Endothelial cell of umbilical vein (primary cell): Measurements from ENCODE around the gene ULK4. TPM values are rescaled to one million over a fixed set of nuclear protein-coding genes. Genes with fewer than 3 reads are reported as not detected.

Source experiments
- BruUV-seq: library from RNA; stranded (reverse); fragments of 400-500 nt; replicated peaks from 2 replicates; lab custom pipeline; 2021; lab: Mats Ljungman, UMichigan
- CTCF ChIA-PET: fragments of 300-600, 350-600 bp; sonication (Branson Sonifier 250); formaldehyde crosslinking; loops from one replicate; lab custom pipeline; 2021; ENCODE audit warnings: antibody characterized with exemption, inconsistent platforms; lab: Charles Lee
- POLR2A ChIA-PET: fragments of 300-600, 350-600 bp; sonication (Branson Sonifier 250); formaldehyde crosslinking; loops from one replicate; lab custom pipeline; 2021; ENCODE audit warnings: antibody characterized with exemption, inconsistent platforms; lab: Charles Lee
- DNase-seq: peaks from one replicate; pipeline ENCODE4 v3.0.0-alpha.2; 2011; ENCODE audit warnings: low read depth, low spot score
- FAIRE-seq: peaks from 2 replicates; lab custom pipeline; 2011; peaks lifted over from hg19 to GRCh38; lab: Jason Lieb, UNC
- H2AFZ ChIP-seq: 2 replicates; pipeline ENCODE4 v1.6.0; 2012; ENCODE audit warnings: low read depth, low read length, control low read depth, inconsistent platforms
- H3K27ac ChIP-seq: 2 replicates; pipeline ENCODE4 v1.5.1; 2011; ENCODE audit warnings: low read depth, mild to moderate bottlenecking, control low read depth, low read length, moderate library complexity; ENCODE audit not compliant: insufficient read depth
- H3K27me3 ChIP-seq, 2 experiments: 2 replicates each; pipeline versions ENCODE4 v1.6.0 to v1.6.1; 2011; ENCODE audit warnings: low read length in 2 of 2, mixed read lengths in 1 of 2; ENCODE audit not compliant: control insufficient read depth in 2 of 2, insufficient read depth in 2 of 2
- H3K36me3 ChIP-seq, 2 experiments: 2 replicates in 1 of 2; 3 replicates in 1 of 2; pipeline ENCODE4 v1.5.1; 2011; ENCODE audit warnings: low read length in 2 of 2, mild to moderate bottlenecking in 1 of 2, moderate library complexity in 1 of 2; ENCODE audit not compliant: control insufficient read depth in 2 of 2, insufficient read depth in 2 of 2; ENCODE audit errors: extremely low read depth in 1 of 2
- H3K4me1 ChIP-seq: 3 replicates; pipeline ENCODE4 v1.5.1; 2011; ENCODE audit warnings: mild to moderate bottlenecking, low read length; ENCODE audit not compliant: control insufficient read depth, insufficient read depth; ENCODE audit errors: extremely low read depth
- H3K4me2 ChIP-seq: 2 replicates; pipeline ENCODE4 v1.6.1; 2011; ENCODE audit warnings: low read length, control low read depth, mixed read lengths; ENCODE audit not compliant: insufficient read depth
- H3K4me3 ChIP-seq, 3 experiments: fragments of 200-600 bp in 1 of 3; sonication (generic), shearing (Covaris generic) in 1 of 3; replicated peaks in 1 of 3; 2 replicates each; pipeline ENCODE4 v1.5.1; 2011 to 2016; ENCODE audit warnings: control low read depth in 3 of 3, low read length in 3 of 3, mild to moderate bottlenecking in 2 of 3, inconsistent platforms in 1 of 3, low read depth in 1 of 3, moderate library complexity in 1 of 3; ENCODE audit not compliant: insufficient read depth in 1 of 3
- H3K79me2 ChIP-seq: 2 replicates; pipeline ENCODE4 v1.6.0; 2012; ENCODE audit warnings: low read length, inconsistent platforms; ENCODE audit not compliant: control insufficient read depth, insufficient read depth
- H3K9ac ChIP-seq: replicated peaks from 2 replicates; pipeline ENCODE3; 2011; ENCODE audit warnings: low read length, control low read depth; ENCODE audit not compliant: insufficient read depth; ENCODE audit errors: extremely low read depth
- H3K9me1 ChIP-seq: replicated peaks from 3 replicates; pipeline ENCODE4 v1.6.0; 2011; ENCODE audit warnings: mild to moderate bottlenecking, low read length; ENCODE audit not compliant: control insufficient read depth, insufficient read depth; ENCODE audit errors: extremely low read depth
- H3K9me3 ChIP-seq: replicated peaks from 2 replicates; pipeline ENCODE4 v1.5.1; 2012; ENCODE audit warnings: low read length, inconsistent platforms; ENCODE audit not compliant: control insufficient read depth, insufficient read depth
- H4K20me1 ChIP-seq: replicated peaks from 2 replicates; pipeline ENCODE3; 2011; ENCODE audit warnings: mild to moderate bottlenecking, low read length; ENCODE audit not compliant: control insufficient read depth, insufficient read depth; ENCODE audit errors: extremely low read depth
- CTCF ChIP-seq, 2 donors: IDR thresholded peaks; 1 replicate in 1 of 2; 2 replicates in 1 of 2; pipeline ENCODE4 v1.5.1; 2011; ENCODE audit warnings: low read length in 2 of 2, mild to moderate bottlenecking in 2 of 2, moderate library complexity in 2 of 2, control low read depth in 1 of 2, inconsistent platforms in 1 of 2, low read depth in 1 of 2; ENCODE audit not compliant: insufficient read depth in 1 of 2; ENCODE audit errors: extremely low read depth in 1 of 2
- EZH2 ChIP-seq: IDR thresholded peaks from 2 replicates; pipeline ENCODE4 v1.6.1; 2012; ENCODE audit warnings: borderline replicate concordance, low read depth, mild to moderate bottlenecking, moderate library complexity, low read length, inconsistent platforms; ENCODE audit not compliant: severe bottlenecking
- FOS ChIP-seq: IDR thresholded peaks from 2 replicates; pipeline ENCODE4 v1.6.1; 2011; ENCODE audit warnings: mild to moderate bottlenecking, low read length, moderate library complexity, borderline replicate concordance; ENCODE audit not compliant: insufficient read depth
- GATA2 ChIP-seq: IDR thresholded peaks from 2 replicates; pipeline ENCODE4 v1.7.0; 2011; ENCODE audit warnings: low read depth, mild to moderate bottlenecking, moderate library complexity, mixed read lengths, low read length; ENCODE audit not compliant: insufficient read length, insufficient read depth
- JUN ChIP-seq: IDR thresholded peaks from 2 replicates; pipeline ENCODE4 v1.6.1; 2011; ENCODE audit warnings: borderline replicate concordance, low read depth; ENCODE audit not compliant: insufficient read length, insufficient read depth
- MAX ChIP-seq: IDR thresholded peaks from 2 replicates; pipeline ENCODE4 v1.6.1; 2011; ENCODE audit not compliant: insufficient read depth, insufficient read length
- MYC ChIP-seq: IDR thresholded peaks from one replicate; pipeline ENCODE4 v1.6.1; 2011; ENCODE audit warnings: mild to moderate bottlenecking, low read depth, low read length
- POLR2A ChIP-seq: IDR thresholded peaks from 2 replicates; pipeline ENCODE4 v1.6.1; 2012; ENCODE audit warnings: low read depth, mild to moderate bottlenecking, control low read depth, low read length
- POLR2AphosphoS5 ChIP-seq: IDR thresholded peaks from 2 replicates; pipeline ENCODE4 v1.6.1; 2012; ENCODE audit warnings: low read depth, mild to moderate bottlenecking, control low read depth, low read length, moderate library complexity; ENCODE audit not compliant: insufficient read depth
- dilution Hi-C: fragments of 300-500 bp; cut with MboI; formaldehyde crosslinking; loops from one replicate; pipeline ENCODE4 v1.15.0; 2019; ENCODE audit warnings: low sequenced_read_pairs; ENCODE audit not compliant: extremely low pct_ligation_motif_present
- intact Hi-C: fragments of 100-400 bp; cut with micrococcal nuclease; formaldehyde crosslinking; loops from one replicate; pipeline ENCODE4 v1.10.0; 2022
- polyA plus RNA-seq, 4 experiments: library from polyadenylated mRNA; depleted of rRNA in 3 of 4; stranded (reverse) in 3 of 4; unstranded in 1 of 4; fragments of >200 nt; gene quantifications; 2 replicates each; pipeline versions ENCODE4 v1.2.1 to v1.2.3, GENCODE V29; 2011 to 2012; ENCODE audit warnings: missing spikeins in 1 of 4
- total RNA-seq: library from RNA; stranded (reverse); gene quantifications from 2 replicates; pipeline ENCODE4 v1.2.3, GENCODE V29; 2021

The ULK4 gene
- total and polyA plus RNA-seq, 2 donors (not counting 3 experiments of a cell fraction or from before 2014, with no cell fraction given) = 3.3 to 16.0 TPM

- intact Hi-C loops = no loop called here
- Histone ChIP-seq H3K4me3 (no peak overlapping the region), H3K27me3 (no peaks in the 10 kb centered on the region), H3K4me2 (no peak overlapping the region), H4K20me1 (no peaks in the 10 kb centered on the region), H2AFZ (no peak overlapping the region), H3K9ac (no peak overlapping the region), H3K79me2 (no peaks in the 10 kb centered on the region), H3K4me1 (no peaks in the 10 kb centered on the region), H3K9me3 (no peaks in the 10 kb centered on the region), H3K27ac (no peak overlapping the region), H3K9me1 (no peaks in the 10 kb centered on the region), H3K36me3 (no peaks in the 10 kb centered on the region)
- ChIA-PET CTCF (no interaction called here), POLR2A (no interaction called here)
- FAIRE-seq (no peak), DNase-seq (no peak)
- dilution Hi-C loops = no loop called here
- no TSS peak for BruUV-seq
- TF ChIP-seq CTCF (IDR thresholded peaks at IDR 0.05; ENCODE audit: extremely low read depth in 1 of 2, insufficient read depth in 1 of 2, low read depth in 1 of 2, low read length in 2 of 2) (no peak), FOS (no peak), JUN (no peak), MYC (no peak), MAX (no peak), POLR2A (no peak), GATA2 (no peak), EZH2 (no peak), POLR2AphosphoS5 (no peak)
Measured at GRCh38 chr3:41638381-41638780, 323.5 kb downstream of the ULK4 start.
